Tongue (tissue), 2 donors: ENCODE measurements around the gene AFAP1. TPM values are rescaled to one million over a fixed set of nuclear protein-coding genes. Genes with fewer than 3 reads are reported as not detected.
A peak's percentile ranks its signal among the peaks of the same experiment; 100 is the strongest.
"Not testable (repeated sequence)": the region's sequence is repeated elsewhere in the genome, so short reads cannot be mapped to it uniquely, and the experiment has no call there.

Experiments
- DNase-seq: peaks from one replicate; pipeline ENCODE4 v3.0.0-alpha.2; 2015
- total RNA-seq: library from RNA; depleted of rRNA; stranded (reverse); fragments of >200 nt; gene quantifications from one replicate; pipeline ENCODE4 v1.2.3, GENCODE V29; 2014

Gene AFAP1
- total RNA-seq, 1 donor from 2014 or later: 36.4 TPM

GRCh38 chr4:7944599-7945220 is 5.0 kb upstream of the AFAP1 start:
- no peak for DNase-seq

- DNase-seq: not testable (repeated sequence)
Measured at GRCh38 chr4:7943688-7944087, 4.0 kb upstream of the AFAP1 start.

- no peak for DNase-seq
Measured at GRCh38 chr4:7943211-7943610, 3.5 kb upstream of the AFAP1 start.

- no peak for DNase-seq
Measured at GRCh38 chr4:7941965-7942496, 2.4 kb upstream of the AFAP1 start.

GRCh38 chr4:7941111-7941964 is 1.7 kb upstream of the AFAP1 start:
- DNase-seq: no peak

- DNase-seq: peak; percentile 64
Measured at GRCh38 chr4:7938609-7939376, 868 bp downstream of the AFAP1 start.

- peak; percentile 34 for DNase-seq
Measured at GRCh38 chr4:7938266-7938608, 1.4 kb downstream of the AFAP1 start.

- no peak for DNase-seq
Measured at GRCh38 chr4:7937006-7937405, 2.7 kb downstream of the AFAP1 start.

- DNase-seq: no peak
Measured at GRCh38 chr4:7933651-7934510, 5.8 kb downstream of the AFAP1 start.

GRCh38 chr4:7932287-7932686 is 7.4 kb downstream of the AFAP1 start:
- no peak for DNase-seq

- DNase-seq: peak; percentile 75
Measured at GRCh38 chr4:7929118-7929951, 10.3 kb downstream of the AFAP1 start.

- DNase-seq: no peak
Measured at GRCh38 chr4:7928711-7929110, 10.9 kb downstream of the AFAP1 start.

GRCh38 chr4:7926822-7927221 is 12.8 kb downstream of the AFAP1 start:
- no peak for DNase-seq

GRCh38 chr4:7924570-7924969 is 15.1 kb downstream of the AFAP1 start:
- DNase-seq: no peak

- no peak for DNase-seq
Measured at GRCh38 chr4:7924163-7924562, 15.5 kb downstream of the AFAP1 start.

GRCh38 chr4:7922466-7922865 is 17.2 kb downstream of the AFAP1 start:
- DNase-seq: no peak

GRCh38 chr4:7918981-7919380 is 20.7 kb downstream of the AFAP1 start:
- no peak for DNase-seq

- not testable (repeated sequence) for DNase-seq
Measured at GRCh38 chr4:7918187-7918586, 21.5 kb downstream of the AFAP1 start.

GRCh38 chr4:7917669-7918068 is 22.0 kb downstream of the AFAP1 start:
- DNase-seq: no peak

GRCh38 chr4:7915875-7916242 is 23.8 kb downstream of the AFAP1 start:
- no peak for DNase-seq

GRCh38 chr4:7912826-7913225 is 26.8 kb downstream of the AFAP1 start:
- DNase-seq: no peak
